A673 (cell line): ENCODE results near the gene AK3.

Source experiments
- CTCF ChIP-seq: fragments of 300-800, 200-600 bp; sonication (generic); conservative IDR thresholded peaks from 2 replicates; pipeline ENCODE4 v1.5.1; 2017; ENCODE audit warnings: low read depth, mild to moderate bottlenecking, antibody characterized with exemption, low read length, moderate library complexity, mixed read lengths
- EZH2 ChIP-seq: fragments of 200-600 bp; sonication (generic); IDR thresholded peaks from 2 replicates; pipeline ENCODE4 v1.6.1; 2017; ENCODE audit warnings: borderline replicate concordance, low read depth, mild to moderate bottlenecking, mixed read lengths, antibody characterized with exemption, low read length; ENCODE audit not compliant: poor library complexity, severe bottlenecking

DNA sequence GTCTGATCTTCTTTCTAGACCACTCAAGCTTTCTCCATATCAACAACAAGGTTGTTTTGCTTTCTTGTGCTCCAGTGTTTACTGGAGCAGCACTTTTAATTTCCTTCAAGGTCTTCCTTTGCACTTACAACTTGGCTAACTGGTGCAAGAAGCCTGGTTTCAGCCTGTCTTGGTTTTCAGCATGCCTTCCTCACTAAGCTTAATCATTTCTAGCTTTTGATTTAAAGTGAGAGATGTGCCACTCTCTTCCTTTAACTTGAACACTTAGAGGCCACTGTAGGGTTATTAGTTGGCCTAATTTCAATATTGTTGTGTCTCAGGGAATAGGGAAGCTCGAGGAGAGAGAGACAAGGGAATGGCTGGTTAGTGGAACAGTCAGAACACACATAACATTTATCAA, 13.4 kb downstream of the AK3 start:
- TF ChIP-seq CTCF (no peak), EZH2 (no peak)
